Upper lobe of left lung (tissue), 6 donors: ENCODE data around the gene IL36RN. TPM values are rescaled to one million over a fixed set of nuclear protein-coding genes. Genes with fewer than 3 reads are reported as not detected.

Source experiments
- ATAC-seq, 2 donors: fragments of 200-7000 bp; cut with Tn5 transposase; one replicate each; pipeline ENCODE4 v1.9.1; 2022; ENCODE audit warnings: mild to moderate bottlenecking in 2 of 2, moderate library complexity in 2 of 2; ENCODE audit not compliant: low FRiP score in 2 of 2
- DNase-seq, 2 donors: peaks; one replicate each; pipeline ENCODE4 v3.0.0-alpha.2; 2019 to 2020
- H3K27ac ChIP-seq, 4 donors: fragments of 200-600 bp; sonication (generic); one replicate each; pipeline ENCODE4 v1.5.1; 2016 to 2019
- H3K27me3 ChIP-seq, 4 donors: fragments of 200-600 bp; sonication (generic); one replicate each; pipeline ENCODE4 v1.5.1; 2017 to 2019
- H3K36me3 ChIP-seq, 4 donors: fragments of 200-600 bp; sonication (generic); one replicate each; pipeline ENCODE4 v1.5.1; 2016 to 2019
- H3K4me1 ChIP-seq, 4 donors: fragments of 200-600 bp; sonication (generic); one replicate each; pipeline ENCODE4 v1.5.1; 2018 to 2019
- H3K4me3 ChIP-seq, 4 donors: fragments of 200-600 bp; sonication (generic); one replicate each; pipeline ENCODE4 v1.5.1; 2017 to 2019; ENCODE audit warnings: mild to moderate bottlenecking in 2 of 4, moderate library complexity in 1 of 4
- H3K9me3 ChIP-seq, 4 donors: fragments of 200-600 bp; sonication (generic); one replicate each; pipeline ENCODE4 v1.5.1; 2018 to 2019
- EP300 ChIP-seq, 4 donors: sonication (generic); formaldehyde crosslinking; IDR thresholded peaks; one replicate each; pipeline ENCODE4 v1.5.1; 2017; ENCODE audit warnings: antibody characterized with exemption in 4 of 4, control low read depth in 2 of 4
- POLR2A ChIP-seq, 4 donors: fragments of 450-650 bp; IDR thresholded peaks; one replicate each; pipeline ENCODE4 v1.5.1; 2016 to 2017; ENCODE audit warnings: antibody characterized with exemption in 4 of 4, mild to moderate bottlenecking in 2 of 4
- POLR2AphosphoS5 ChIP-seq, 2 donors: sonication (generic); formaldehyde crosslinking; IDR thresholded peaks; one replicate each; pipeline ENCODE4 v1.5.1; 2017; ENCODE audit warnings: antibody characterized with exemption in 2 of 2
- WGBS, 2 donors: methylation state at CpG; one replicate each; pipeline ENCODE4 v1.1.5; 2017 to 2018; 5-methylcytosine and 5-hydroxymethylcytosine counted together
- small RNA-seq, 4 donors: library from RNA; depleted of rRNA; stranded (forward); fragments of <200 nt; gene quantifications; one replicate each; pipeline ENCODE3, GENCODE V24; 2016
- total RNA-seq, 6 donors: library from RNA; depleted of rRNA in 4 of 6; stranded (reverse); fragments of >200 nt in 4 of 6; gene quantifications; one replicate each; pipeline versions ENCODE4 v1.1.0 to v1.2.1, GENCODE V29; 2016 to 2021
- TF ChIP-seq, protein P1 (sequence below), 6 experiments: fragments of 450-650 bp in 4 of 6; fragments of 200-600 bp in 2 of 6; sonication (generic) in 2 of 6; IDR thresholded peaks; one replicate each; pipeline ENCODE4 v1.5.1; 2016 to 2019; ENCODE audit warnings: antibody characterized with exemption in 6 of 6
- donor health status: DM: no; HTN: no; CAD: no; lungs with moderate emphysema.
- donor health status: DM: no; HTN: yes; CAD: no; lungs with severe emphysema.

IL36RN gene
- total RNA-seq, 6 donors from 2014 or later: not detected

DNA sequence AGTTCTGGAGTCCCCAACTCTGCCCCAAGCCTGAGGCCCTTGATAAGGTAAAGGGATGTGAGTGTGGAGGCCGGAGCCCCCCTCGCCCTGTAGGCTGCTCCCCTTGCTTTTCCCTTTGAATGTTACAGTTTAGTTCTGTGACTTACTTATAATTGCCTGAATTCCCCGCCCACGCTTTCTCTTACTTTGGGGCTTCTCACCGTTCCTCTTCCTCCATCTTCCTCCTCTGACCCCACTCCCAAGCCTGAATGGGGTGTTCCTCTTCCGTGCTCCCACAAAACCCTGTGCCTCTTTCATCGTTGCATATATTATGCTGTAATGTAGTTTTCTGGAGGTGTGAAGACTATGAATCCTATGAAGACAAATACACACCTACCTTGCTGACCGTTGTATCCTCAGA, 53.4 kb downstream of the IL36RN start:
- ATAC-seq (no peak), DNase-seq (no peak)
- H3K36me3 ChIP-seq: no peaks in the 10 kb centered on the region
- no peak overlapping the region for H3K4me3 ChIP-seq
- TF ChIP-seq, protein P1, sequence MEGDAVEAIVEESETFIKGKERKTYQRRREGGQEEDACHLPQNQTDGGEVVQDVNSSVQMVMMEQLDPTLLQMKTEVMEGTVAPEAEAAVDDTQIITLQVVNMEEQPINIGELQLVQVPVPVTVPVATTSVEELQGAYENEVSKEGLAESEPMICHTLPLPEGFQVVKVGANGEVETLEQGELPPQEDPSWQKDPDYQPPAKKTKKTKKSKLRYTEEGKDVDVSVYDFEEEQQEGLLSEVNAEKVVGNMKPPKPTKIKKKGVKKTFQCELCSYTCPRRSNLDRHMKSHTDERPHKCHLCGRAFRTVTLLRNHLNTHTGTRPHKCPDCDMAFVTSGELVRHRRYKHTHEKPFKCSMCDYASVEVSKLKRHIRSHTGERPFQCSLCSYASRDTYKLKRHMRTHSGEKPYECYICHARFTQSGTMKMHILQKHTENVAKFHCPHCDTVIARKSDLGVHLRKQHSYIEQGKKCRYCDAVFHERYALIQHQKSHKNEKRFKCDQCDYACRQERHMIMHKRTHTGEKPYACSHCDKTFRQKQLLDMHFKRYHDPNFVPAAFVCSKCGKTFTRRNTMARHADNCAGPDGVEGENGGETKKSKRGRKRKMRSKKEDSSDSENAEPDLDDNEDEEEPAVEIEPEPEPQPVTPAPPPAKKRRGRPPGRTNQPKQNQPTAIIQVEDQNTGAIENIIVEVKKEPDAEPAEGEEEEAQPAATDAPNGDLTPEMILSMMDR (IDR thresholded peaks at IDR 0.05): no peak
- TF ChIP-seq POLR2A (IDR thresholded peaks at IDR 0.05) (no peak), POLR2AphosphoS5 (IDR thresholded peaks at IDR 0.05) (no peak), EP300 (IDR thresholded peaks at IDR 0.05) (no peak)
- H3K4me1 ChIP-seq: peaks cover 0 to 8% (median 6%) of the 10 kb centered on the region in 4 donors
- no peaks in the 10 kb centered on the region for H3K27me3 ChIP-seq
- WGBS, 2 donors: 76 to 84% methylated on average over 8 of the region's 8 CpGs
- H3K27ac ChIP-seq: peak overlapping the region in 1 of 4 donors; percentile 13
- no peaks in the 10 kb centered on the region for H3K9me3 ChIP-seq

DNA sequence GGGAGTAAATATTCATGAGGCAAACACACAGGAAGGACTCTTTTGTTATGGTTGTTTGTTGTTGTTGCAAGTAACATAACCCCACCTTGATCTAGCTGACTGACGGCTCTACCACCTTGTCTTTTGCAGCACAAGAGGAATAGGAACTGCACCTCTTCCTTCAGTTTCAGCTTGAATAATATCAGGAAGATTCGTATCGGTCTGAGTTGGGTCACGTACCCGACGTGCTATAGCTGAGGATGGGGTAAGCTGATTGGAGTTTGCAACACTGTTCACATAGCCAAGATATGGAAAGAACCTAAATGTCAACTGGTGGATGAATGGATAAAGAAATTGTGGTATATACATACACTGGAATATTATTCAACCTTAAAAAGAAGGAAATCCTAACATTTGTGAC, 53.9 kb downstream of the IL36RN start:
- no peaks in the 10 kb centered on the region for H3K36me3 ChIP-seq
- no peak overlapping the region for H3K4me3 ChIP-seq
- H3K27me3 ChIP-seq: no peaks in the 10 kb centered on the region
- H3K9me3 ChIP-seq: no peaks in the 10 kb centered on the region
- ATAC-seq: no peak
- WGBS, 2 donors: 57 to 74% methylated on average over 6 of the region's 6 CpGs
- no peak for DNase-seq
- peaks cover 0 to 8% (median 6%) of the 10 kb centered on the region in 4 donors for H3K4me1 ChIP-seq
- TF ChIP-seq EP300 (IDR thresholded peaks at IDR 0.05) (no peak), POLR2A (IDR thresholded peaks at IDR 0.05) (no peak), POLR2AphosphoS5 (IDR thresholded peaks at IDR 0.05) (no peak)
- TF ChIP-seq, protein P1 (IDR thresholded peaks at IDR 0.05): no peak
- H3K27ac ChIP-seq: no peak overlapping the region

DNA sequence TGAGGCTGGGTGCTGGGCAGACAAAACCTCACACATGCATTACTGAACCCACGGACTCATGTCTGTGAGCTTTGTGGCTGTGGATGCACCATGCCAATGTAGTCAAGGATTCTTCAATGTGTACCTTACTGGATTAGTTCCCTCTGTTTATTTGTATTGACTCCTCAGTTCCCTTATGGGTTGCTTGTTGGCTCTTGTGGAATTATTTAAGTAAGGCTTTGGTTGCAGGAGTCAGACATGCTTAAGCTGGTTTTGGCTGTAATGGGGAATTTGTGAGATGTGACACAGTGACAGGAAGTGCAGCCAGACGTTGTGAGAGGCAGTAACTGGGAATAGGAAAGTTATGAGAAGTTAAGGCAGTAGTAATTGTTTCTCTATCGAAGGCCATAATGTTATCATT, 54.8 kb downstream of the IL36RN start:
- no peak overlapping the region for H3K4me3 ChIP-seq
- H3K27ac ChIP-seq: no peak overlapping the region
- ATAC-seq (no peak), DNase-seq (no peak)
- whole genome bisulfite sequencing, 2 donors: 61 to 69% methylated on average over 3 of the region's 3 CpGs
- H3K9me3 ChIP-seq: no peaks in the 10 kb centered on the region
- H3K27me3 ChIP-seq: no peaks in the 10 kb centered on the region
- no peak for TF ChIP-seq POLR2AphosphoS5 (IDR thresholded peaks at IDR 0.05)
- TF ChIP-seq, protein P1 (IDR thresholded peaks at IDR 0.05): no peak
- TF ChIP-seq EP300 (IDR thresholded peaks at IDR 0.05): no peak
- TF ChIP-seq POLR2A (IDR thresholded peaks at IDR 0.05): no peak
- peaks cover 0 to 8% (median 6%) of the 10 kb centered on the region in 4 donors for H3K4me1 ChIP-seq
- H3K36me3 ChIP-seq: no peaks in the 10 kb centered on the region

Small RNAs within 50 kb of the gene (small RNA-seq; reads per million reads assigned to genes)
- gene RNU6-1180P: 0 reads per million in 4 donors

Other genes starting within 250 kb of the IL36RN start
- gene IL1B, start 222.4 kb upstream of the IL36RN start, total RNA-seq: 10 to 100 TPM in 3 of 6 donors, 1 to 10 TPM in 2, under 1 TPM in 1; 0.59 to 27.4 (median 9.6) TPM
- gene IL37, start 148.0 kb upstream of the IL36RN start, total RNA-seq: under 1 TPM in 1 of 6 donors, not detected in 5; 0.37 TPM
- gene IL36G, start 81.2 kb upstream of the IL36RN start, total RNA-seq: not detected
- not detected for gene IL36A, start 53.7 kb upstream of the IL36RN start, total RNA-seq
- not detected for gene IL36B, start 6.3 kb upstream of the IL36RN start, total RNA-seq
- not detected for gene IL1F10, start 8.8 kb downstream of the IL36RN start, total RNA-seq
- 10 to 100 TPM in 3 of 6 donors, 1 to 10 TPM in 3; 2.0 to 40.6 (median 7.9) TPM for gene IL1RN, start 68.4 kb downstream of the IL36RN start, total RNA-seq
- gene PSD4, start 114.8 kb downstream of the IL36RN start, total RNA-seq: 100 to 1,000 TPM in 1 of 6 donors, 10 to 100 TPM in 5; 44.0 to 101 (median 60.4) TPM
- gene PAX8, start 219.7 kb downstream of the IL36RN start, total RNA-seq: 1 to 10 TPM; 1.5 to 3.6 (median 2.0) TPM